Measurements from ENCODE around the gene CTIF. TPM values are rescaled to one million over a fixed set of nuclear protein-coding genes. Genes with fewer than 3 reads are reported as not detected.

CTIF gene
- total RNA-seq, 2 experiments from 2014 or later, result 3.2 to 3.5 TPM

DNA sequence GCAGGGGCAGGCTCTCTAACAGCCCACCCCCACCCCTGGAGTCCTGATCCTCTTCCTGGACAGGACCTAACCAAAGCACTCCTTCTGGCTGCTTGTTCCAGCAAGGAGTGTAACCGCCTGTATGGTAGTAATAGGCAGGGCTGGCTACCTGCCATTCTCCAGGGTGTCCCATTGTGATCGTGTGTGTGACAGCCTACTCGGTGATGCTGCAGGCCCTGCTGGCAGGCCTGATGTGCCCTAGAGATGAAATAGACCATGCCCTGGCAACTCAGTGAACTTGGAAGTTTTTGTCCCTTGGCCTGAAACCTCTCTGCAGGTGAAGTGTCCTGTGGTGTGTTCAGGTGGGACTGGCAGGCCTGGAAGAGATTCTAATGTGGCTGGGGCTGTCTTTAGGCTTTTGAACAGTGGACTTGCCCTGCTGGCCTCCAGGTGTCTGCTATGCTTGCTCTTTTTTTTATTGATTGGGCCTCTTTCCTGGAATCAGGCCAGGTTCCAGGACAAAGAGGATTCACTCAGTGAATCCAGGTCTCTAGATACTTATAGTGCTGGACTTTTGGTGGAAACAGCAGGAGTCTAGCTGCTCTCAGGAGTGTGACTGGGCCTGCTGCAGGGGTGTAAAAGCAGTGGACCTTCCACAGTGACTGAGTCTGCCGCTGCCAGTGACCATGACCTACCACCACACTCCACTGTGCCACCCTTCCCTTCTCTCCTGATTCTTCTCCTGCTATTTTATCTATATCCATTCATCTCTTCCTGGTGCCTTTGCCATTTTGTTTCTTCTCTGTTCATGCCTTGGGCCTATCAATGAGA lies 132.1 kb downstream of the CTIF start:
- Mint-ChIP-seq H3K4me1 (ENCODE audit: low read depth) (peaks cover 2% of the 10 kb centered on the region), H3K27ac (no peak overlapping the region), H3K9me3 (peaks cover 8% of the 10 kb centered on the region), H3K36me3 (ENCODE audit: low read depth) (peaks cover 4% of the 10 kb centered on the region), H3K27me3 (no peaks in the 10 kb centered on the region), H3K4me3 (no peak overlapping the region)
- ChIA-PET POLR2A (no interaction called here), CTCF (interaction anchor here (0.6 kb wide), 1 partner anchor 479 kb away, joined by 3 read pairs; no protein-coding TSS in a partner anchor)
- no peak for TF ChIP-seq CTCF (IDR thresholded peaks at IDR 0.05)
- intact Hi-C loops (cut with micrococcal nuclease), result loop anchor here (10.0 kb wide), 4 partner anchors 374 to 774 kb away; no protein-coding TSS in a partner anchor
- ATAC-seq, result no peak
- DNase-seq, result no peak

DNA sequence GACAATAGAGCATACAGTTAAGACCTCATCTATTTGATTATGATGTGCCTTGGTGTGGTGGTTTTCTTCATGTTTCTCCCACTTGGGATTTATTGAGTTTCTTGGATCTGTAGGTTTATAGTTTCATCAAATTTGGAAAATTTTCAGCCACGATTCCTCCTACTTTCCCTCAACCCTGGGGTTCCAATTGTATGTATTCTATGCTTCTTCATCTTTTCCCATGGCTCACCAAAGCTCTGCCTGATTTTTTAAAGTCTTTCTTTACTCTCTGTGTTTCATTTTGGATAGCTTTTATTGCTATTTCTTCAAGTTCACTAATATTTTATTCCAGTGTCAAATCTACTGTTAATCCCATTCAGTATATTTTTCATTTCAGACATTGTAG lies 132.7 kb downstream of the CTIF start:
- Mint-ChIP-seq H3K36me3 (ENCODE audit: low read depth) (peaks cover 4% of the 10 kb centered on the region), H3K27me3 (no peaks in the 10 kb centered on the region), H3K4me1 (ENCODE audit: low read depth) (peaks cover 2% of the 10 kb centered on the region), H3K27ac (no peak overlapping the region), H3K4me3 (no peak overlapping the region), H3K9me3 (peaks cover 5% of the 10 kb centered on the region)
- no peak for TF ChIP-seq CTCF (IDR thresholded peaks at IDR 0.05)
- DNase-seq (no peak), ATAC-seq (no peak)
- ChIA-PET CTCF (interaction anchor here (0.6 kb wide), 1 partner anchor 479 kb away, joined by 3 read pairs; no protein-coding TSS in a partner anchor), POLR2A (no interaction called here)
- intact Hi-C loops (cut with micrococcal nuclease), result loop anchor here (10.0 kb wide), 4 partner anchors 373 to 773 kb away; no protein-coding TSS in a partner anchor

DNA sequence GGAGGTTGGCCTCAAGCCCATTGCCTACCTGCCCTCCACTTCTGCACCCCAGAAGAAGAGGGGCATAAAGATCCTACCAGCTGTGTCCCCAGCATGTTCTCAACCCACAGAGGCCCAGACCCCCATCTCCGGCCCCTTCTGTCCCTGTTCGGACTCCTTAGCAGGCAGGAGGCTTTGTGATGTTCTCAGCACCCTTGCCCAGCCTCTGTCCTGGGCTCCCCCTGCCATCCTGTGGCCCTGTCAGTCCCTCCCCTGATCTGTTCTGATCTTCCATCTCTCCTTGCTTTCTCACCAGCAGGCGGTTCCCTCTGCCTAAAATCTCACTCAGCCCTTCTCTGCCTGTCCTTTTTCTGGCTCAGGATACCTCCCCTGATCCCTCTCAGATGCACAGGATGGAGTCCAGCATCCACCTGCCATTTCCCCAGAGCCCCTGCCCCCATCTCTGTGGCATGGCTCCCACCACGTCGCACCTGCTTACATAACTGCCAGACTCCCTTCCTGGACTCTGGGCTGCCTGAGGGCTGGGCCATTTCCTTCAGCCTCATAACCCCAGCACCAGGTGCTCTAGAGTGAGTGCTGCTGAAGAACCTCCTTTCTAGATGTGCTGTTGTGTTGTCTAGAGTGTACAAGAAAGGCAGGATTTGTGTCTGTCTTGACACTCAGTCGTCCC lies 134.0 kb downstream of the CTIF start:
- intact Hi-C loops (cut with micrococcal nuclease), result loop anchor here (10.0 kb wide), 4 partner anchors 372 to 772 kb away; no protein-coding TSS in a partner anchor
- no peak overlapping the region for H3K27ac Mint-ChIP-seq
- CTCF ChIA-PET, result no interaction called here
- peaks cover 4% of the 10 kb centered on the region for H3K36me3 Mint-ChIP-seq (ENCODE audit: low read depth)
- POLR2A ChIA-PET, result no interaction called here
- DNase-seq, result no peak
- no peaks in the 10 kb centered on the region for H3K27me3 Mint-ChIP-seq
- peaks cover 5% of the 10 kb centered on the region for H3K9me3 Mint-ChIP-seq
- no peak for ATAC-seq
- H3K4me1 Mint-ChIP-seq (ENCODE audit: low read depth), result peaks cover 2% of the 10 kb centered on the region
- TF ChIP-seq CTCF (IDR thresholded peaks at IDR 0.05), result no peak
- H3K4me3 Mint-ChIP-seq, result no peak overlapping the region

DNA sequence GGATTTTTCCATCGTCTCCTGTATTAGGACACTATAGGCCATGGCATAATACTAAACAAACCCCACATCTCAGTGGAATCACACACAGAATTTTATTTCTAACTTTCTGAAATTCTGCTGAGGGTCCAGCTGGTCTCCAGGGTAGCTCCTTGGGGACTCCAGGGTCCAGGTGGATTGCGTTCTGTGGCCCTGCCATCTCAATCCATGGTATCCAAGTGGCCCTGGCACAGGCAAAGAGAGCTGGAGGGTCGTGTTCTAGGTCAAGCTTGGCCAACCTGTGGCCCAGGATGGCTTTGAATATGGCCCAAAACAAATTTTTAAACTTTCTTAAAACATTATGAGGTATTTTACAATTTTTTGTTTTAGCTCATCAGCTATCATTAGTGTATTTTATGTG lies 134.6 kb downstream of the CTIF start:
- DNase-seq, result no peak
- Mint-ChIP-seq H3K27ac (no peak overlapping the region), H3K4me3 (no peak overlapping the region), H3K27me3 (no peaks in the 10 kb centered on the region), H3K4me1 (ENCODE audit: low read depth) (peaks cover 2% of the 10 kb centered on the region), H3K36me3 (ENCODE audit: low read depth) (peaks cover 4% of the 10 kb centered on the region), H3K9me3 (peaks cover 5% of the 10 kb centered on the region)
- CTCF ChIA-PET, result interaction anchor here (1.3 to 2.6 kb wide), 4 partner anchors 9 to 773 kb away, joined by 5 to 8 read pairs (median 7); no protein-coding TSS in a partner anchor
- intact Hi-C loops (cut with micrococcal nuclease), result loop anchor here (10.0 kb wide), 4 partner anchors 371 to 771 kb away; no protein-coding TSS in a partner anchor
- ATAC-seq, result no peak
- POLR2A ChIA-PET, result no interaction called here
- no peak for TF ChIP-seq CTCF (IDR thresholded peaks at IDR 0.05)
